Measurements from ENCODE around the gene MADD. TPM values are rescaled to one million over a fixed set of nuclear protein-coding genes. Genes with fewer than 3 reads are reported as not detected.

Gene MADD
- polyA plus RNA-seq, result 7.9 and 10.7 TPM in 2 replicates

GRCh38 chr11:47269829-47270305 is at the start of gene MADD:
TSS of gene MADD (plus strand) at chr11:47270133.

GRCh38 chr11:47248664-47249377 is 21.1 kb upstream of the MADD start, which contains the start of gene ACP2:
TSS of gene ACP2 (minus strand) at chr11:47248814. CDS start at chr11:47248789, 25 bp downstream.

GRCh38 chr11:47257517-47258316 is 12.2 kb upstream of the MADD start, which contains the start of gene NR1H3:
TSS of gene NR1H3 (plus strand) at chr11:47257996. CDS start at chr11:47259217, 1,221 bp downstream.

GRCh38 chr11:47352556-47352955 is 82.6 kb downstream of the MADD start, which contains the start of gene MYBPC3:
TSS of gene MYBPC3 (minus strand) at chr11:47352702. CDS start at chr11:47352647, 55 bp downstream.

GRCh38 chr11:47378010-47378835 is 108.3 kb downstream of the MADD start, which contains the start of gene SPI1:
TSS of gene SPI1 (minus strand) at chr11:47378547. CDS start at chr11:47378353, 194 bp downstream.

Other genes starting within 250 kb of the MADD start
- 26.6 and 29.3 TPM in 2 replicates for gene ARFGAP2, start 93.3 kb upstream of the MADD start, polyA plus RNA-seq
- 0.38 TPM in 1 of 2 replicates, not detected in the other for gene PACSIN3, start 83.7 kb upstream of the MADD start, polyA plus RNA-seq
- 1.1 and 7.8 TPM in 2 replicates for gene DDB2, start 55.2 kb upstream of the MADD start, polyA plus RNA-seq
- gene ACP2, start 21.3 kb upstream of the MADD start, polyA plus RNA-seq, result 8.5 and 8.7 TPM in 2 replicates
- gene NR1H3, start 12.1 kb upstream of the MADD start, polyA plus RNA-seq, result 9.9 and 16.0 TPM in 2 replicates
- 0.08 TPM in 1 of 2 replicates, not detected in the other for gene MYBPC3, start 82.6 kb downstream of the MADD start, polyA plus RNA-seq
- not detected in 2 replicates for gene SPI1, start 108.4 kb downstream of the MADD start, polyA plus RNA-seq
- gene SLC39A13, start 138.5 kb downstream of the MADD start, polyA plus RNA-seq, result 1.6 and 2.9 TPM in 2 replicates
- 72.9 and 74.2 TPM in 2 replicates for gene PSMC3, start 156.3 kb downstream of the MADD start, polyA plus RNA-seq
- gene RAPSN, start 179.0 kb downstream of the MADD start, polyA plus RNA-seq, result not detected in 2 replicates